IMR-90 (cell line): ENCODE results near the gene PLEKHA8. TPM values are rescaled to one million over a fixed set of nuclear protein-coding genes. Genes with fewer than 3 reads are reported as not detected.
A peak's percentile ranks its signal among the peaks of the same experiment; 100 is the strongest.

Experiments
- ATAC-seq: fragments of 200-7000 bp; cut with Tn5 transposase; 2 replicates; pipeline ENCODE4 v1.9.1; 2020; ENCODE audit warnings: low read depth, mild to moderate bottlenecking, moderate library complexity
- BruUV-seq: library from RNA; stranded (reverse); fragments of 400-500 nt; replicated peaks from 2 replicates; lab custom pipeline; 2021; lab: Mats Ljungman, UMichigan
- CTCF ChIA-PET: fragments of 300-600 bp; formaldehyde crosslinking; extraction: SDS; loops from one replicate; lab custom pipeline; 2021; ENCODE audit warnings: antibody characterized with exemption; lab: Yijun Ruan, JAX
- POLR2A ChIA-PET: fragments of 300-600 bp; sonication (Branson Sonifier 250); formaldehyde crosslinking; loops from one replicate; lab custom pipeline; 2022; ENCODE audit warnings: antibody characterized with exemption; ENCODE audit not compliant: unreplicated experiment; lab: Charles Lee
- DNase-seq: peaks from one replicate; pipeline ENCODE4 v3.0.0; 2013
- H2AFZ ChIP-seq: replicated peaks from 2 replicates; pipeline ENCODE3; 2013; ENCODE audit warnings: low read length, mild to moderate bottlenecking; ENCODE audit not compliant: poor library complexity
- H2AK5ac ChIP-seq: 2 replicates; pipeline ENCODE4 v1.6.1; 2013; ENCODE audit warnings: low read depth, low read length, inconsistent platforms
- H2AK9ac ChIP-seq: replicated peaks from 2 replicates; pipeline ENCODE3; 2013; ENCODE audit warnings: mild to moderate bottlenecking, low read depth, low read length, moderate library complexity; ENCODE audit not compliant: poor library complexity
- H2BK120ac ChIP-seq: 2 replicates; pipeline ENCODE4 v1.6.1; 2013; ENCODE audit warnings: low read depth, low read length, inconsistent platforms
- H2BK15ac ChIP-seq: 3 replicates; pipeline ENCODE4 v1.6.1; 2013; ENCODE audit warnings: low read depth, low read length, inconsistent platforms
- H2BK20ac ChIP-seq: 2 replicates; pipeline ENCODE4 v1.6.1; 2013; ENCODE audit warnings: low read depth, mild to moderate bottlenecking, inconsistent platforms, low read length, moderate library complexity
- H2BK5ac ChIP-seq: 2 replicates; pipeline ENCODE4 v1.6.1; 2013; ENCODE audit warnings: mild to moderate bottlenecking, low read depth, low read length, inconsistent platforms; ENCODE audit not compliant: poor library complexity, severe bottlenecking
- H3K14ac ChIP-seq: replicated peaks from 2 replicates; pipeline ENCODE4 v1.6.1; 2013; ENCODE audit warnings: low read depth, low read length, inconsistent platforms
- H3K18ac ChIP-seq: 2 replicates; pipeline ENCODE4 v1.6.1; 2013; ENCODE audit warnings: low read depth, low read length, control low read depth
- H3K23ac ChIP-seq: 2 replicates; pipeline ENCODE4 v1.6.1; 2013; ENCODE audit warnings: low read depth, low read length, inconsistent platforms
- H3K27ac ChIP-seq: 2 replicates; pipeline ENCODE4 v1.5.1; 2013; ENCODE audit warnings: mild to moderate bottlenecking, control low read depth, low read length; ENCODE audit not compliant: insufficient read depth
- H3K27me3 ChIP-seq: 2 replicates; pipeline ENCODE4 v1.6.1; 2013; ENCODE audit warnings: low read length; ENCODE audit not compliant: control insufficient read depth, insufficient read depth
- H3K36me3 ChIP-seq: 2 replicates; pipeline ENCODE4 v1.6.1; 2013; ENCODE audit warnings: low read length, mixed read lengths; ENCODE audit not compliant: control insufficient read depth, insufficient read depth
- H3K4ac ChIP-seq: 2 replicates; pipeline ENCODE4 v1.6.1; 2013; ENCODE audit warnings: low read depth, low read length, inconsistent platforms
- H3K4me1 ChIP-seq: 2 replicates; pipeline ENCODE4 v1.6.1; 2013; ENCODE audit warnings: low read length, mixed read lengths; ENCODE audit not compliant: control insufficient read depth, insufficient read depth
- H3K4me2 ChIP-seq: 2 replicates; pipeline ENCODE4 v1.6.1; 2013; ENCODE audit warnings: low read depth, mild to moderate bottlenecking, control low read depth, low read length, moderate library complexity
- H3K4me3 ChIP-seq: 2 replicates; pipeline ENCODE4 v1.5.1; 2013; ENCODE audit warnings: low read depth, mild to moderate bottlenecking, control low read depth, low read length, moderate library complexity; ENCODE audit not compliant: insufficient read depth
- H3K56ac ChIP-seq: 2 replicates; pipeline ENCODE4 v1.6.1; 2013; ENCODE audit warnings: low read length, inconsistent platforms; ENCODE audit not compliant: insufficient read depth; ENCODE audit errors: extremely low read depth
- H3K79me1 ChIP-seq, 2 experiments: 2 replicates each; pipeline ENCODE4 v1.6.1; 2013; ENCODE audit warnings: low read length in 2 of 2, inconsistent platforms in 1 of 2, low read depth in 1 of 2
- H3K9ac ChIP-seq: 2 replicates; pipeline ENCODE4 v1.6.1; 2013; ENCODE audit warnings: low read depth, low read length, control low read depth
- H3K9me1 ChIP-seq: 2 replicates; pipeline ENCODE4 v1.6.1; 2013; ENCODE audit warnings: low read length, inconsistent platforms; ENCODE audit not compliant: insufficient read depth
- H3K9me3 ChIP-seq: 2 replicates; pipeline ENCODE4 v1.6.1; 2013; ENCODE audit warnings: low read length; ENCODE audit not compliant: control insufficient read depth, insufficient read depth
- H4K20me1 ChIP-seq: 2 replicates; pipeline ENCODE4 v1.6.1; 2013; ENCODE audit warnings: low read length, inconsistent platforms; ENCODE audit not compliant: insufficient read depth
- H4K5ac ChIP-seq: 2 replicates; pipeline ENCODE4 v1.6.1; 2013; ENCODE audit warnings: mild to moderate bottlenecking, low read depth, low read length, control low read depth
- H4K8ac ChIP-seq, 2 experiments: 2 replicates each; pipeline ENCODE4 v1.6.1; 2013; ENCODE audit warnings: low read depth in 2 of 2, low read length in 2 of 2, control low read depth in 1 of 2, inconsistent platforms in 1 of 2
- H4K91ac ChIP-seq: 2 replicates; pipeline ENCODE4 v1.6.1; 2013; ENCODE audit warnings: low read depth, low read length, inconsistent platforms; ENCODE audit not compliant: insufficient read depth
- BHLHE40 ChIP-seq: fragments of 150-350 bp; IDR thresholded peaks from 2 replicates; pipeline ENCODE4 v1.6.1; 2016; ENCODE audit warnings: mild to moderate bottlenecking, low read depth, low read length
- CEBPB ChIP-seq: IDR thresholded peaks from 2 replicates; pipeline ENCODE4 v1.6.1; 2012; ENCODE audit warnings: low read depth, low read length, improper control_type of control experiment
- CHD1 ChIP-seq: IDR thresholded peaks from 2 replicates; pipeline ENCODE4 v1.6.1; 2012; ENCODE audit warnings: low read depth, low read length, improper control_type of control experiment
- MAFK ChIP-seq: IDR thresholded peaks from 2 replicates; pipeline ENCODE4 v1.6.1; 2012; ENCODE audit warnings: low read depth, low read length, improper control_type of control experiment
- MAZ ChIP-seq: IDR thresholded peaks from 2 replicates; pipeline ENCODE4 v1.6.1; 2012; ENCODE audit warnings: low read depth, mild to moderate bottlenecking, low read length, improper control_type of control experiment, moderate library complexity, borderline replicate concordance
- MXI1 ChIP-seq: IDR thresholded peaks from 2 replicates; pipeline ENCODE4 v1.6.1; 2012; ENCODE audit warnings: low read depth, mild to moderate bottlenecking, low read length, moderate library complexity, borderline replicate concordance
- POLR2A ChIP-seq: IDR thresholded peaks from 2 replicates; pipeline ENCODE4 v1.6.1; 2012; ENCODE audit warnings: mild to moderate bottlenecking, low read depth, low read length
- RCOR1 ChIP-seq: IDR thresholded peaks from 2 replicates; pipeline ENCODE4 v1.6.1; 2012; ENCODE audit warnings: mild to moderate bottlenecking, low read length, improper control_type of control experiment; ENCODE audit not compliant: insufficient replicate concordance
- dilution Hi-C: fragments of 300-500 bp; cut with HindIII; formaldehyde crosslinking; loops from one replicate; pipeline ENCODE4 v1.14.3; 2018; ENCODE audit warnings: low sequenced_read_pairs; ENCODE audit not compliant: unreplicated experiment
- in situ Hi-C: fragments of 300-500 bp; cut with MboI; formaldehyde crosslinking; loops from 3 replicates; pipeline ENCODE4 v1.14.3; 2019; ENCODE audit warnings: low sequenced_read_pairs, inconsistent platforms, mixed read lengths
- intact Hi-C: fragments of 100-400 bp; cut with micrococcal nuclease; formaldehyde crosslinking; loops from 2 replicates; pipeline ENCODE4 v1.10.0; 2022
- polyA plus RNA-seq, 3 experiments: library from polyadenylated mRNA; depleted of rRNA; stranded (reverse); fragments of >200 nt; gene quantifications; 2 replicates each; pipeline ENCODE4 v1.2.3, GENCODE V29; 2012; ENCODE audit warnings: low replicate concordance in 1 of 3
- total RNA-seq: library from RNA; depleted of rRNA; stranded (reverse); fragments of >200 nt; gene quantifications from 2 replicates; pipeline ENCODE4 v1.2.3, GENCODE V29; 2012
- TF ChIP-seq, protein P1 (sequence below): fragments of 150-350 bp; IDR thresholded peaks from 2 replicates; pipeline ENCODE4 v1.6.1; 2016; ENCODE audit warnings: low read depth, mild to moderate bottlenecking, low read length, moderate library complexity, borderline replicate concordance
- TF ChIP-seq, protein P2 (sequence below): conservative IDR thresholded peaks from 2 replicates; pipeline ENCODE4 v1.5.1; 2012; ENCODE audit warnings: mild to moderate bottlenecking, low read depth, low read length, improper control_type of control experiment

PLEKHA8 gene
- total and polyA plus RNA-seq, 2 of the 4 experiments (the other 2 are of a cell fraction), result 3.6 to 9.7 TPM

DNA sequence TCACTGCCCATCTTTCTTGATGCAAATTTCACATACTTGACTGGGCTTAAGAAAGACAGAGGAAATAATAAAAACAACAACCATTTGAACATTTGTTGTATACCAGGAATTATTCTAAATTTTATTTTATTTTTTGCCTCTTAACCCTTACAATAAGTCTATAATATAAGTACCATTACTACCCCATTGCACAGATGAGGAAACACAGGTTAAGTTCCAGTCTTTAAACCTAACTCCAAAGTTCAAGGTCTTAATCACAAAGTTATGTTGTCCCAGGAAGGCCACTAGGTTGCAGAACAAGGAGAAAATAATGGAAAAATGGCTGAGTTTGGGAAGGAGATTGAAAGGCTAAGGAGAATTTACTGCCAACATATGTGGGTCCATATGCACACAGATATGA, 5.2 kb upstream of the PLEKHA8 start:
- no peak overlapping the region for H4K91ac ChIP-seq
- no peak overlapping the region for H3K27ac ChIP-seq
- CTCF ChIA-PET, result no interaction called here
- DNase-seq (no peak), ATAC-seq (no peak)
- no peak overlapping the region for H3K4me2 ChIP-seq
- POLR2A ChIA-PET, result no interaction called here
- H4K5ac ChIP-seq, result no peak overlapping the region
- dilution Hi-C loops, result no loop called here
- no peak overlapping the region for H3K4ac ChIP-seq
- TF ChIP-seq BHLHE40 (no peak), MAFK (no peak), POLR2A (no peak), CHD1 (no peak), CEBPB (no peak), RCOR1 (no peak), MAZ (no peak), MXI1 (no peak)
- TF ChIP-seq, protein P1, sequence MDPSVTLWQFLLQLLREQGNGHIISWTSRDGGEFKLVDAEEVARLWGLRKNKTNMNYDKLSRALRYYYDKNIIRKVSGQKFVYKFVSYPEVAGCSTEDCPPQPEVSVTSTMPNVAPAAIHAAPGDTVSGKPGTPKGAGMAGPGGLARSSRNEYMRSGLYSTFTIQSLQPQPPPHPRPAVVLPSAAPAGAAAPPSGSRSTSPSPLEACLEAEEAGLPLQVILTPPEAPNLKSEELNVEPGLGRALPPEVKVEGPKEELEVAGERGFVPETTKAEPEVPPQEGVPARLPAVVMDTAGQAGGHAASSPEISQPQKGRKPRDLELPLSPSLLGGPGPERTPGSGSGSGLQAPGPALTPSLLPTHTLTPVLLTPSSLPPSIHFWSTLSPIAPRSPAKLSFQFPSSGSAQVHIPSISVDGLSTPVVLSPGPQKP, result no peak
- TF ChIP-seq, protein P2, sequence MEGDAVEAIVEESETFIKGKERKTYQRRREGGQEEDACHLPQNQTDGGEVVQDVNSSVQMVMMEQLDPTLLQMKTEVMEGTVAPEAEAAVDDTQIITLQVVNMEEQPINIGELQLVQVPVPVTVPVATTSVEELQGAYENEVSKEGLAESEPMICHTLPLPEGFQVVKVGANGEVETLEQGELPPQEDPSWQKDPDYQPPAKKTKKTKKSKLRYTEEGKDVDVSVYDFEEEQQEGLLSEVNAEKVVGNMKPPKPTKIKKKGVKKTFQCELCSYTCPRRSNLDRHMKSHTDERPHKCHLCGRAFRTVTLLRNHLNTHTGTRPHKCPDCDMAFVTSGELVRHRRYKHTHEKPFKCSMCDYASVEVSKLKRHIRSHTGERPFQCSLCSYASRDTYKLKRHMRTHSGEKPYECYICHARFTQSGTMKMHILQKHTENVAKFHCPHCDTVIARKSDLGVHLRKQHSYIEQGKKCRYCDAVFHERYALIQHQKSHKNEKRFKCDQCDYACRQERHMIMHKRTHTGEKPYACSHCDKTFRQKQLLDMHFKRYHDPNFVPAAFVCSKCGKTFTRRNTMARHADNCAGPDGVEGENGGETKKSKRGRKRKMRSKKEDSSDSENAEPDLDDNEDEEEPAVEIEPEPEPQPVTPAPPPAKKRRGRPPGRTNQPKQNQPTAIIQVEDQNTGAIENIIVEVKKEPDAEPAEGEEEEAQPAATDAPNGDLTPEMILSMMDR, result no peak
- no peak overlapping the region for H2BK5ac ChIP-seq
- no peak overlapping the region for H2BK15ac ChIP-seq
- H2BK20ac ChIP-seq, result no peak overlapping the region
- peaks cover 15 to 43% of the 10 kb centered on the region in 2 experiments for H3K79me1 ChIP-seq
- H3K14ac ChIP-seq, result no peak overlapping the region
- H3K18ac ChIP-seq, result no peak overlapping the region
- BruUV-seq, result no TSS peak
- H3K36me3 ChIP-seq, result peaks cover 6% of the 10 kb centered on the region
- H3K9ac ChIP-seq, result no peak overlapping the region
- H2AK5ac ChIP-seq, result no peak overlapping the region
- in situ Hi-C loops, result no loop called here
- no peaks in the 10 kb centered on the region; the same call in 1 of the 2 replicates for H3K4me1 ChIP-seq
- intact Hi-C loops, result no loop called here
- H3K56ac ChIP-seq, result no peak overlapping the region
- H2AK9ac ChIP-seq, result no peak overlapping the region
- H3K4me3 ChIP-seq, result no peak overlapping the region
- H2BK120ac ChIP-seq, result no peak overlapping the region
- H3K23ac ChIP-seq, result peak overlapping the region; percentile 68
- no peaks in the 10 kb centered on the region for H3K27me3 ChIP-seq
- no peak overlapping the region for H4K8ac ChIP-seq
- no peaks in the 10 kb centered on the region for H3K9me3 ChIP-seq
- peaks cover 7% of the 10 kb centered on the region for H3K9me1 ChIP-seq
- H4K20me1 ChIP-seq, result peaks cover 4% of the 10 kb centered on the region; the same call in 1 of the 2 replicates
- H2AFZ ChIP-seq, result no peak overlapping the region
